ENCODE measurements around the gene DOCK3.
"Not testable (repeated sequence)": the region's sequence is repeated elsewhere in the genome, so short reads cannot be mapped to it uniquely, and the experiment has no call there.

Gene DOCK3

DNA sequence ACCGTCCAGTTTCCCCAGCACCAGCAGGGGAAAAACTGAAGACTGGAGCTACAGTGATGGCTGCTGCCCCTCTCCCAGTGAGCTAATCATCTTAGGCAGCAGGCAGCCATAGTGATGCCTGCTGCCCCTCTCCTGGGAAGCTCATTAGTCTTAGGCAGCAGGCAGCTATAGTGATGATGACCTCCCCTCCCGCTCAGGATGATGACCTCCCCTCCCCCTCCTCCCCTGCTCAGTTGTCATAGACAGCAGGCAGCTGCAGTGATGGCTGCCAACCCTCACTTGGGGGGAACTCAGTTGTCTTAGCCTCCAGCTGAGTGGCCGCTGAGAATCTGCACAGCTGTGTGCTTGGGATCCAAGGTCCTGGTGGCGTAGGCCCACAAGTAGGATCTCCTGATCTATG is 629.5 kb downstream of the DOCK3 start:
- H3K9me3 ChIP-seq (ENCODE audit: control insufficient read depth, low read depth, low read length), result no peaks in the 10 kb centered on the region
- no peaks in the 10 kb centered on the region for H3K4me1 ChIP-seq (ENCODE audit: control insufficient read depth, low read depth, low read length)
- no peak overlapping the region for H3K9ac ChIP-seq (ENCODE audit: low read length)
- H3K4me3 ChIP-seq (ENCODE audit: low read length), result no peak overlapping the region
- H3K27me3 ChIP-seq (ENCODE audit: control insufficient read depth, insufficient read depth, low read length), result no peaks in the 10 kb centered on the region
- no peaks in the 10 kb centered on the region for H3K36me3 ChIP-seq (ENCODE audit: control insufficient read depth, low read depth, low read length)
- H3K27ac ChIP-seq (ENCODE audit: low read length), result no peak overlapping the region

DNA sequence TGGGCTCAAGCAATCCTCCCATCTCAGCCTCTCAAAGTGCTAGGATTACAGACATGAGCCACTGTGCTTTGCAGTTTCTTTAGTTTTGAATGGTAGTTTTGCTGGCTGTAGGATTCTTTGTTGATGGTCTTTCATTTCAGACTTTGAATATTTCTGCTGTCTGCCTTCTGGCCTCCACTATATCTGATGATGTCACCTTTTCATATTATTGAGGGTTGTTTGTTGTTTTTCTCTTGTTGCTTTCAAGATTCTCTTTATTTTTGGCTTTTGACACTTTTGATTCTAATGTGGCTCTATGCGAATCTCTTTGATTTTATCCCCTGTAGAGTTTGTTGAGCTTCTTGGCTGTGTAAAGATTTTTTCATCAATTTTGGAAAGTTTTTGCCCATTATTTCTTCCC is 631.4 kb downstream of the DOCK3 start:
- no peak overlapping the region for H3K4me3 ChIP-seq (ENCODE audit: low read length)
- no peak overlapping the region for H3K27ac ChIP-seq (ENCODE audit: low read length)
- no peaks in the 10 kb centered on the region for H3K9me3 ChIP-seq (ENCODE audit: control insufficient read depth, low read depth, low read length)
- H3K4me1 ChIP-seq (ENCODE audit: control insufficient read depth, low read depth, low read length), result no peaks in the 10 kb centered on the region
- no peaks in the 10 kb centered on the region for H3K27me3 ChIP-seq (ENCODE audit: control insufficient read depth, insufficient read depth, low read length)
- H3K9ac ChIP-seq (ENCODE audit: low read length), result no peak overlapping the region
- no peaks in the 10 kb centered on the region for H3K36me3 ChIP-seq (ENCODE audit: control insufficient read depth, low read depth, low read length)

DNA sequence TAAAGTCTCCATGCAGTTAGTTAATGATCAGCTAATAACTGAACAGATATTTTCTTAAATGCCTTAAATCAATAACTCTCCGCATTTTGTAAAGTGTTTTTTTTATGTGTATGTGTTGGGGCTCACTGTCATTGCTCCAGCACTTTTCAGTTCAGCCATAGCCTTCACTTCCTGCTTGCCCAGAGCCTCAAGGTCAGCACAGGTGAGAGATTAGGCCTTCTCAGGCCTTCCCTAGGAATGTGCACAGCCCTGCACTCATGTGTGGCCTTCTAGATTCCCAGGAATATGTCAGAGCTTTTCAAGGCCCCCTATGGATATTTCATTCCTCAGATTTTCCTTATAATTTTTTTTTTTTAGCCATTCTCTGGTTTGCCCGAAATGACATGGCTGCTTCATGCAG is 632.7 kb downstream of the DOCK3 start:
- H3K27me3 ChIP-seq (ENCODE audit: control insufficient read depth, insufficient read depth, low read length), result no peaks in the 10 kb centered on the region
- no peak overlapping the region for H3K9ac ChIP-seq (ENCODE audit: low read length)
- H3K36me3 ChIP-seq (ENCODE audit: control insufficient read depth, low read depth, low read length), result no peaks in the 10 kb centered on the region
- no peak overlapping the region for H3K4me3 ChIP-seq (ENCODE audit: low read length)
- no peak overlapping the region for H3K27ac ChIP-seq (ENCODE audit: low read length)
- H3K9me3 ChIP-seq (ENCODE audit: control insufficient read depth, low read depth, low read length), result no peaks in the 10 kb centered on the region
- H3K4me1 ChIP-seq (ENCODE audit: control insufficient read depth, low read depth, low read length), result no peaks in the 10 kb centered on the region

DNA sequence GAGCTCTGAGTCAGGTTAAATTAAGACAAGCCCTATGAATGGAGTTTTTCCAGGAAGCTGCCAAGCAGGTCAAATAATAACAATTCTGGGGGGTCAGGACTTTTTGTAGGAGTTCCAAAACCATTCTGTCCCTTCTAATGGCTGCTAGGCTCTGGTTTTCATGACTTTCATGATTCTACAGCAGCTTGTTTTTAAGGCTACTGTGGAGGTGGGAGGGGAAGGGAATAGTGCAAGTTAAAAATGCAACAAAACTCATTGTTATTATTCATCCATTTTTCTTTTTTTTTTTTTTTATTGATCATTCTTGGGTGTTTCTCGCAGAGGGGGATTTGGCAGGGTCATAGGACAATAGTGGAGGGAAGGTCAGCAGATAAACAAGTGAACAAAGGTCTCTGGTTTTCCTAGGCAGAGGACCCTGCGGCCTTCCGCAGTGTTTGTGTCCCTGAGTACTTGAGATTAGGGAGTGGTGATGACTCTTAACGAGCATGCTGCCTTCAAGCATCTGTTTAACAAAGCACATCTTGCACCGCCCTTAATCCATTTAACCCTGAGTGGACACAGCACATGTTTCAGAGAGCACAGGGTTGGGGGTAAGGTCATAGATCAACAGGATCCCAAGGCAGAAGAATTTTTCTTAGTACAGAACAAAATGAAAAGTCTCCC is 633.3 kb downstream of the DOCK3 start:
- H3K27ac ChIP-seq (ENCODE audit: low read length); H3K9ac ChIP-seq (ENCODE audit: low read length); H3K4me1 ChIP-seq (ENCODE audit: control insufficient read depth, low read depth, low read length); H3K27me3 ChIP-seq (ENCODE audit: control insufficient read depth, insufficient read depth, low read length); H3K9me3 ChIP-seq (ENCODE audit: control insufficient read depth, low read depth, low read length); H3K4me3 ChIP-seq (ENCODE audit: low read length); H3K36me3 ChIP-seq (ENCODE audit: control insufficient read depth, low read depth, low read length): not testable (repeated sequence)

DNA sequence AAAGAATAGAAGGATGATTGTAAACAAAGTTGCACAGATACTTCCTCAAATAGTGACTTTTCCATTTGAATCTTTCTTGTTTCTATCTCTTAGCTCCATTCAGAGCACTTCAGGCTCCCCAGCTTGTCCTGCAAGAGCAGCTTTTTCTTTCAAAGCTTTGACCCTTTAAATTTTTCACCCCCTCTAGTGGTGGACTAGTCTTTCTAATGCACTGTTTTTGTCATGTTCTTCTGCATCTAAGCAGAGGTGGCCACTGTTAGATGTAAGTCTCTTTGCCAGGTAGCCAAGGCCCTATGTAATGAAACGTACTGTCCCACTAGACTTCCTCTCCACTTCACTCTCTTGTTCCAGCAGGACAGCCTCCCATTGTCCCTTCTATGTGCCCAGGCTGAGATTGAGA is 636.3 kb downstream of the DOCK3 start:
- no peaks in the 10 kb centered on the region for H3K4me1 ChIP-seq (ENCODE audit: control insufficient read depth, low read depth, low read length)
- peaks cover 3% of the 10 kb centered on the region for H3K36me3 ChIP-seq (ENCODE audit: control insufficient read depth, low read depth, low read length)
- no peak overlapping the region for H3K4me3 ChIP-seq (ENCODE audit: low read length)
- H3K27me3 ChIP-seq (ENCODE audit: control insufficient read depth, insufficient read depth, low read length), result no peaks in the 10 kb centered on the region
- no peaks in the 10 kb centered on the region for H3K9me3 ChIP-seq (ENCODE audit: control insufficient read depth, low read depth, low read length)
- H3K27ac ChIP-seq (ENCODE audit: low read length), result no peak overlapping the region
- H3K9ac ChIP-seq (ENCODE audit: low read length), result no peak overlapping the region

DNA sequence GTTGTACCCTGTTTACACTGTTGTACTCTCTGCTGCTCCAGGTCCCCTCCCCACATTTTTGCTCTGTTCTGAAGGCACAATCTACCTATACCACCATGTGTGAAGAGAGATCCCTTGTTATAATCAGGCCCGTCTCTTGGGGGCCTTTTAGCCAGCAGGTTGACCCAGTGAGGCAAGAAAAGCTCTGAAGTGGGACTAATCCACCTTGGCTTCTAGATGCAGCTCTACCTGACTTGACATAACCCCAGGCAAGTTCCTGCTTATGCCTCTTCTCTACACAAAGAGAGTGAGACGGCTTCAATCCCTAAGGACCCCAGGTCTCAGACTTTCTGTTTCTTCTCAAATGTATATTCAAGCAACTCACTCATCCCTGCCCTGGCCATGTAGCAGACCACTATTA is 653.5 kb downstream of the DOCK3 start:
- Histone ChIP-seq H3K9ac (ENCODE audit: low read length) (no peak overlapping the region), H3K27ac (ENCODE audit: low read length) (no peak overlapping the region), H3K4me1 (ENCODE audit: control insufficient read depth, low read depth, low read length) (no peaks in the 10 kb centered on the region), H3K4me3 (ENCODE audit: low read length) (no peak overlapping the region), H3K36me3 (ENCODE audit: control insufficient read depth, low read depth, low read length) (no peaks in the 10 kb centered on the region), H3K9me3 (ENCODE audit: control insufficient read depth, low read depth, low read length) (no peaks in the 10 kb centered on the region), H3K27me3 (ENCODE audit: control insufficient read depth, insufficient read depth, low read length) (no peaks in the 10 kb centered on the region)

DNA sequence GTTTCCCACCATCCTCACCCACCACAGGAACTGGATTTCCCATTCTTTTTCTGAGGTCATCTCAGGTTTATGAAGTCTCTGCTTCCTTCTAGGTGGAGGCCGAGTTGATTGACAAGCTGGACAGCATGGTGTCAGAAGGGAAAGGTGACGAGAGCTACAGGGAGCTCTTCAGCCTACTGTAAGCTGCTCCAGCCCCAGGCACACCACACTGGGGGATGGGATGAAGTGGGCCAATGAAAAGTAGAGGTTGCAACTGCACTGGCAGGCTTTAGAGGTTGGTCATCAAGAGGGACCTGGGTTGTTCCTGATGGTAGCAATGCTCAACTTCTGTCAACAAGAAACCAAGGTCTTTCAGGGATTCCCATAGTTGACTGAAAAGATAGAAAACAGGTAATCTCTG is 655.3 kb downstream of the DOCK3 start:
- Histone ChIP-seq H3K27ac (ENCODE audit: low read length) (no peak overlapping the region), H3K4me1 (ENCODE audit: control insufficient read depth, low read depth, low read length) (peaks cover 3% of the 10 kb centered on the region), H3K36me3 (ENCODE audit: control insufficient read depth, low read depth, low read length) (no peaks in the 10 kb centered on the region), H3K9me3 (ENCODE audit: control insufficient read depth, low read depth, low read length) (no peaks in the 10 kb centered on the region), H3K27me3 (ENCODE audit: control insufficient read depth, insufficient read depth, low read length) (no peaks in the 10 kb centered on the region), H3K4me3 (ENCODE audit: low read length) (no peak overlapping the region), H3K9ac (ENCODE audit: low read length) (no peak overlapping the region)

DNA sequence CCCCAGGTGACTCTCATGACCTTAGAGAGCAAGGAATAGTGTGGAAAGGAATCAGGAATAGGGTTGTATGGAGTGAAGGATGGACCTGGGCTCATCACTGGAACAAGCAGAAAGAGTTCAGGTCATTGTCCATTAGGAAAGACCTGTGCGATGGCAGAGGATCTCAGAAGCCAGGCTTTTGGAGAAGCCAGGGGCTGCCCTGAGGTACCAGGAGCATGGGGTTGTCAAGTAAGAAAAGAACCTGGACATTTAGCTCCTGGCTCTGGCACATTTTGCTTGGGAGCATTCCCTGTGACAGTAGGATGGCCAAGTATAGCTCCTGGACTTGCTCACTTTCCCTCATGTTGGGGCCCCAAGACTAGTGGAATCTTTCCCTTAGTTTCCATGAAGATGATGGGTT is 657.4 kb downstream of the DOCK3 start:
- H3K9ac ChIP-seq (ENCODE audit: low read length), result no peak overlapping the region
- no peaks in the 10 kb centered on the region for H3K27me3 ChIP-seq (ENCODE audit: control insufficient read depth, insufficient read depth, low read length)
- peaks cover 3% of the 10 kb centered on the region for H3K4me1 ChIP-seq (ENCODE audit: control insufficient read depth, low read depth, low read length)
- H3K36me3 ChIP-seq (ENCODE audit: control insufficient read depth, low read depth, low read length), result no peaks in the 10 kb centered on the region
- H3K9me3 ChIP-seq (ENCODE audit: control insufficient read depth, low read depth, low read length), result no peaks in the 10 kb centered on the region
- no peak overlapping the region for H3K4me3 ChIP-seq (ENCODE audit: low read length)
- no peak overlapping the region for H3K27ac ChIP-seq (ENCODE audit: low read length)

DNA sequence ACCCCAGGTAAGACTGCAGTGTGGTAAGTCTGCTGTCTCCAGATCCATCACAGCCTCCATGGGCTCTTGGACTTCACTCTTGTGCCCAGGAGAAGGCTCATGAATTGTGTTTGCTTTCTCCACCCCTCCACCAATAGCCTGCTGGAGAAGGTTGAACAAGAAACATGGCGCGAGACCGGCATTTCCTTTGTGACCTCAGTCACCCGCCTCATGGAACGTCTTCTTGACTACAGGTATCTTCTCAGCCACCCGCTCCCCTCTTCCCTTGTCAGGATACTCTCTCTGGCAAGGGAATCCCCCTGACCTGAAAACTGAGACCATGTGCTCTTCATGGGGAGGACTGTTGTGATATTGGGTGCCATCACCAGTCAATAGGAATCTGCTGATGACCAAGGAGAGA is 658.3 kb downstream of the DOCK3 start:
- Histone ChIP-seq H3K27ac (ENCODE audit: low read length) (no peak overlapping the region), H3K9me3 (ENCODE audit: control insufficient read depth, low read depth, low read length) (no peaks in the 10 kb centered on the region), H3K4me3 (ENCODE audit: low read length) (no peak overlapping the region)

DNA sequence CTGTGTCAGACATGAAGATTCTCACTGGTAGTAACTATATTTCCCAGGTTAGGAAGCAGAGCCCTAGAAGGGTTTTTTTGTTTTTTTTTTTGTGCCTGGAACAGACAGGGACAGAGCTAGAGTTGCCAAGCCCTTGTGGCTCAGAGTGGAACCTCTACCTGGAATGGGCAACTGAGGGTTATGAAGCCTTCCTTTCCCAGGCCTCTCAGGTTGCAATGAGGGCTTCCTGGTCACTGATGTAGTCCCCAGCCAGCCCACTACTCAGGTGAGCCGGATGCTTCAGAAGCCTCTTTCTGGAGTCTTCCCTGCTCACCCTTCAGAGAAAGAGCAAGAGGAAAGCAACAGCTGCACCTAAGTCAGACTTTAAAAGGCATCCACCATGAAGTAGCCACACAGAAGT is 661.5 kb downstream of the DOCK3 start:
- Histone ChIP-seq H3K4me1 (ENCODE audit: control insufficient read depth, low read depth, low read length) (peaks cover 8% of the 10 kb centered on the region), H3K4me3 (ENCODE audit: low read length) (no peak overlapping the region), H3K36me3 (ENCODE audit: control insufficient read depth, low read depth, low read length) (no peaks in the 10 kb centered on the region), H3K9ac (ENCODE audit: low read length) (no peak overlapping the region), H3K9me3 (ENCODE audit: control insufficient read depth, low read depth, low read length) (no peaks in the 10 kb centered on the region), H3K27me3 (ENCODE audit: control insufficient read depth, insufficient read depth, low read length) (no peaks in the 10 kb centered on the region), H3K27ac (ENCODE audit: low read length) (no peak overlapping the region)

More for the DNA sequence above, 658.3 kb downstream of the DOCK3 start:
- no peaks in the 10 kb centered on the region for H3K36me3 ChIP-seq (ENCODE audit: control insufficient read depth, low read depth, low read length)
- H3K4me1 ChIP-seq (ENCODE audit: control insufficient read depth, low read depth, low read length), result peaks cover 3% of the 10 kb centered on the region
- no peak overlapping the region for H3K9ac ChIP-seq (ENCODE audit: low read length)
- no peaks in the 10 kb centered on the region for H3K27me3 ChIP-seq (ENCODE audit: control insufficient read depth, insufficient read depth, low read length)

DNA sequence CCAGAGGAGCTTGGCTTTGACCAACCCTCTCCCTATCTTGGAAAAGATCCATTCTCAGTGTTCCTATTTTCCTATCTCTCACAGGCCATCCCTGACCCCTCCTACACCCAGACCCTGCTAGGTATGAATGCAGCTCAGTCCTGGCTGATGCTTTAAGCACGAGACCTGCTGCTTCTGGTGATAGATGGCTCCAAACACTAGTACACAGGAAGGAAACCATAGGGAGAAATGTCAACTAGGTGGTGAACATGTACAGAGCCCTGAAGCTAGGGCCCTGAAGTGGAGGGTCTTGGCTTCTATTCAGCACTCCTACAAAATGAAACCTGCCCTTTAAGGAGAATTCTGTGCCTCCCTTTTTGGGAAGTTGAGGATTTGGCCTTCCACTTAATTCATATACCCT is 662.9 kb downstream of the DOCK3 start:
- no peaks in the 10 kb centered on the region for H3K36me3 ChIP-seq (ENCODE audit: control insufficient read depth, low read depth, low read length)
- no peak overlapping the region for H3K27ac ChIP-seq (ENCODE audit: low read length)

DNA sequence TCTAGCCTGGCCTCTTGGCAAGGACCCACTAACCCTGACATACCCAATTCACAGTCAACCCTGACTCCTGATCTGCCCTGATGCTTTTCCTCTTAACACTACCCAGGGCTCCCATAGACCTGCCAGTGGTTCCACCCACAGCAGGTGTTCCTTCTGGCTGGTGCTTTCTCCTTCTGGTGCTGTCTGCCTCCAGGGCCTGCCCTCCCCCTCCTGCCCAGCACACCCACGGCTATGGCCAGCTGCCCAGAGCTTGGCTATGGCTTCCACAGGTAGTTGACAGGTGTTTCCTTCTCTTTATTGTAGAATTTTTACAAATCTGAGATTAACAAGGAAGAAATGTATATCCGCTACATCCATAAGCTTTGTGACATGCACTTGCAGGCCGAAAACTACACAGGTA is 663.9 kb downstream of the DOCK3 start:
- no peak overlapping the region for H3K9ac ChIP-seq (ENCODE audit: low read length)
- no peaks in the 10 kb centered on the region for H3K9me3 ChIP-seq (ENCODE audit: control insufficient read depth, low read depth, low read length)
- H3K27ac ChIP-seq (ENCODE audit: low read length), result no peak overlapping the region

More for the DNA sequence above, 662.9 kb downstream of the DOCK3 start:
- H3K4me3 ChIP-seq (ENCODE audit: low read length), result no peak overlapping the region
- no peak overlapping the region for H3K9ac ChIP-seq (ENCODE audit: low read length)
- H3K27me3 ChIP-seq (ENCODE audit: control insufficient read depth, insufficient read depth, low read length), result no peaks in the 10 kb centered on the region
- no peaks in the 10 kb centered on the region for H3K9me3 ChIP-seq (ENCODE audit: control insufficient read depth, low read depth, low read length)
- peaks cover 8% of the 10 kb centered on the region for H3K4me1 ChIP-seq (ENCODE audit: control insufficient read depth, low read depth, low read length)

More for the DNA sequence above, 663.9 kb downstream of the DOCK3 start:
- Histone ChIP-seq H3K36me3 (ENCODE audit: control insufficient read depth, low read depth, low read length) (no peaks in the 10 kb centered on the region), H3K27me3 (ENCODE audit: control insufficient read depth, insufficient read depth, low read length) (no peaks in the 10 kb centered on the region), H3K4me1 (ENCODE audit: control insufficient read depth, low read depth, low read length) (peaks cover 8% of the 10 kb centered on the region), H3K4me3 (ENCODE audit: low read length) (no peak overlapping the region)
